ENCODE measurements around the gene RSPH6A. TPM values are rescaled to one million over a fixed set of nuclear protein-coding genes. Genes with fewer than 3 reads are reported as not detected.
"Not testable (repeated sequence)": the region's sequence is repeated elsewhere in the genome, so short reads cannot be mapped to it uniquely, and the experiment has no call there.

The RSPH6A gene
- total RNA-seq, 6 donors from 2014 or later = 0.15 to 5.2 (median 0.32) TPM; not detected in 2

GRCh38 chr19:45754323-45754722, 60.8 kb downstream of the RSPH6A start:
- Histone ChIP-seq H3K4me3 (no peak overlapping the region), H3K27ac (no peak overlapping the region), H3K27me3 (no peaks in the 10 kb centered on the region), H3K36me3 (no peaks in the 10 kb centered on the region), H3K4me1 (no peaks in the 10 kb centered on the region), H3K9me3 (no peaks in the 10 kb centered on the region)
- 95% methylated on average over 8 of the region's 8 CpGs; no CpG with 5 or more reads in 1 of the 2 donors for WGBS, 2 donors
- no peak for TF ChIP-seq POLR2AphosphoS5 (IDR thresholded peaks at IDR 0.05)
- TF ChIP-seq CTCF (IDR thresholded peaks at IDR 0.05) = no peak
- no peak for TF ChIP-seq EP300 (IDR thresholded peaks at IDR 0.05)
- no peak for TF ChIP-seq POLR2A (IDR thresholded peaks at IDR 0.05)
- DNase-seq = peak in 1 of 2 donors; percentile 48
- no peak for ATAC-seq (ENCODE audit: low FRiP score in 2 of 2)

GRCh38 chr19:45753548-45753947, 61.6 kb downstream of the RSPH6A start:
- DNase-seq (no peak), ATAC-seq (ENCODE audit: low FRiP score in 2 of 2) (peak in 1 of 2 donors; percentile 12)
- Histone ChIP-seq H3K4me1 (no peaks in the 10 kb centered on the region), H3K36me3 (no peaks in the 10 kb centered on the region), H3K4me3 (no peak overlapping the region), H3K27ac (no peak overlapping the region), H3K9me3 (no peaks in the 10 kb centered on the region), H3K27me3 (no peaks in the 10 kb centered on the region)
- WGBS, 2 donors = 55 to 100% methylated on average over 2 to 4 of the region's 6 CpGs
- TF ChIP-seq POLR2AphosphoS5 (IDR thresholded peaks at IDR 0.05) (no peak), POLR2A (IDR thresholded peaks at IDR 0.05) (no peak), CTCF (IDR thresholded peaks at IDR 0.05) (no peak), EP300 (IDR thresholded peaks at IDR 0.05) (no peak)

GRCh38 chr19:45752639-45753038, 62.5 kb downstream of the RSPH6A start:
- WGBS, 2 donors = 91 to 93% methylated on average over 12 of the region's 12 CpGs
- Histone ChIP-seq H3K36me3 (no peaks in the 10 kb centered on the region), H3K4me3 (no peak overlapping the region), H3K27ac (no peak overlapping the region), H3K4me1 (no peaks in the 10 kb centered on the region), H3K27me3 (no peaks in the 10 kb centered on the region), H3K9me3 (no peaks in the 10 kb centered on the region)
- ATAC-seq (ENCODE audit: low FRiP score in 2 of 2) (peak in 1 of 2 donors; percentile 50), DNase-seq (no peak)
- TF ChIP-seq POLR2A (IDR thresholded peaks at IDR 0.05) (no peak), CTCF (IDR thresholded peaks at IDR 0.05) (no peak), EP300 (IDR thresholded peaks at IDR 0.05) (no peak), POLR2AphosphoS5 (IDR thresholded peaks at IDR 0.05) (no peak)

DNA sequence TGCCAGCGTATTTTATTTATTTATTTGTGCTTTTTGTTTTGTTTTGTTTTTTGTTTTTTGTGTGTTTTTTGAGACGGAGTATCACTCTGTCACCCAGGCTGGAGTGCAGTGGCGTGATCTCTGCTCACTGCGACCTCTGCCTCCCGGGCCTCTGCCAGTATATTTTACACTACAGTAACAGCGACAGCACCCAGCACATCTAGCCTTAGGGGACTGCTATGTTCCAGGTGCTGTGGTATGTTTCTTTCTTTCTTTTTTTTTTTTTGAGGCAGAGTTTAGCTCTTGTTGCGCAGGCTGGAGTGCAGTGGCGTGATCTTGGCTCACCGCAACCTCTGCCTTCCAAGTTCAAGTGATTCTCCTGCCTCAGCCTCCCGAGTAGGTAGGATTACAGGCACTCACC, 63.6 kb downstream of the RSPH6A start:
- not testable (repeated sequence) for H3K27me3 ChIP-seq; H3K4me3 ChIP-seq; H3K9me3 ChIP-seq; H3K36me3 ChIP-seq; DNase-seq; ATAC-seq (ENCODE audit: low FRiP score in 2 of 2); H3K4me1 ChIP-seq; H3K27ac ChIP-seq
- WGBS, 2 donors = 93% methylated on average over 10 of the region's 10 CpGs

DNA sequence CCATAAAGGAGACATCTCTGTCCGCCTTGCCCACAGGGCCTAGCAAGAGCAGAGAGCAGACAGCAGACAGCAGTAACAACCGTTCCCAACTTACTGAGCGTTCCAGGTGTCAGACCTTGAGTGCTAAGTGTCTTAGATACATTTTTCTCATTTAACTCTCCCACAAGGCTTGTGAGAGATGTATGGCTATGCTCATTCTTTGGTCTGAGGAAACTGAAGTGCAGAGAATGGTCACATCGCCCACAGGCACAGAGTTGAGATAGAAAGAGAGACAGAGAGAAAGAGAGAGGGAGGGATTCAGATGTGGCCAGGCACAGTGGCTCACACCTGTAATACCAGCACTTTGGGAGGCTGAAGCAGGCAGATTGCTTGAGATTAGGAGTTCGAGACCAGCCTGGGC, 67.6 kb downstream of the RSPH6A start:
- no peaks in the 10 kb centered on the region for H3K36me3 ChIP-seq
- no peaks in the 10 kb centered on the region for H3K9me3 ChIP-seq
- H3K4me1 ChIP-seq = no peaks in the 10 kb centered on the region
- H3K27ac ChIP-seq = no peak overlapping the region
- no peak for TF ChIP-seq CTCF (IDR thresholded peaks at IDR 0.05)
- TF ChIP-seq POLR2A (IDR thresholded peaks at IDR 0.05) = no peak
- no peak for TF ChIP-seq POLR2AphosphoS5 (IDR thresholded peaks at IDR 0.05)
- no peak for TF ChIP-seq EP300 (IDR thresholded peaks at IDR 0.05)
- ATAC-seq (ENCODE audit: low FRiP score in 2 of 2) = no peak
- WGBS, 2 donors = 82 to 92% methylated on average over 5 of the region's 5 CpGs
- H3K27me3 ChIP-seq = no peaks in the 10 kb centered on the region
- H3K4me3 ChIP-seq = no peak overlapping the region
- DNase-seq = no peak

All from upper lobe of left lung (tissue), 6 donors.